ENCODE data around the gene TPO. TPM values are rescaled to one million over a fixed set of nuclear protein-coding genes. Genes with fewer than 3 reads are reported as not detected.

Gene TPO
- polyA plus RNA-seq, 1 donor from 2014 or later = not detected

- Histone ChIP-seq H3K27ac (ENCODE audit: low read length) (no peak overlapping the region), H3K4me2 (ENCODE audit: low read length) (no peak overlapping the region), H3F3A (ENCODE audit: insufficient read depth, low read length, poor library complexity, severe bottlenecking) (no peaks in the 10 kb centered on the region), H4K20me1 (ENCODE audit: insufficient read depth) (no peaks in the 10 kb centered on the region), H3K9ac (ENCODE audit: low read length) (no peak overlapping the region), H2AFZ (ENCODE audit: low read depth, low read length) (no peak overlapping the region), H3K9me3 (ENCODE audit: low read length) (no peaks in the 10 kb centered on the region), H3K9me2 (ENCODE audit: insufficient read depth, low read length) (no peaks in the 10 kb centered on the region), H3K79me2 (replicated peaks; ENCODE audit: insufficient read depth, low read length) (no peaks in the 10 kb centered on the region), H3K4me3 (ENCODE audit: low read length) (no peak overlapping the region), H3K36me3 (ENCODE audit: insufficient read depth, low read length) (no peaks in the 10 kb centered on the region), H3K27me3 (ENCODE audit: insufficient read depth, low read depth, low read length) (no peaks in the 10 kb centered on the region)
- TF ChIP-seq POLR2AphosphoS5 (IDR thresholded peaks at IDR 0.05) (no peak), MXI1 (conservative IDR thresholded peaks at IDR 0.05; ENCODE audit: poor library complexity, severe bottlenecking) (no peak), TAF1 (IDR thresholded peaks at IDR 0.05; ENCODE audit: low read depth) (no peak)
Measured at GRCh38 chr2:1552611-1553010, 139.3 kb downstream of the TPO start.

- Histone ChIP-seq H3K4me2 (ENCODE audit: low read length) (no peak overlapping the region), H3K9me2 (ENCODE audit: insufficient read depth, low read length) (no peaks in the 10 kb centered on the region), H4K20me1 (ENCODE audit: insufficient read depth) (no peaks in the 10 kb centered on the region), H3K79me2 (replicated peaks; ENCODE audit: insufficient read depth, low read length) (no peaks in the 10 kb centered on the region), H3K27me3 (ENCODE audit: insufficient read depth, low read depth, low read length) (no peaks in the 10 kb centered on the region), H3K27ac (ENCODE audit: low read length) (no peak overlapping the region), H3K4me3 (ENCODE audit: low read length) (no peak overlapping the region), H3K9ac (ENCODE audit: low read length) (no peak overlapping the region), H2AFZ (ENCODE audit: low read depth, low read length) (no peak overlapping the region), H3F3A (ENCODE audit: insufficient read depth, low read length, poor library complexity, severe bottlenecking) (no peaks in the 10 kb centered on the region), H3K36me3 (ENCODE audit: insufficient read depth, low read length) (no peaks in the 10 kb centered on the region), H3K9me3 (ENCODE audit: low read length) (no peaks in the 10 kb centered on the region)
- TF ChIP-seq EP300 (conservative IDR thresholded peaks at IDR 0.05; ENCODE audit: poor library complexity, severe bottlenecking) = no peak
- no peak for TF ChIP-seq CTCF (IDR thresholded peaks at IDR 0.05; ENCODE audit: poor library complexity, severe bottlenecking)
- no peak for TF ChIP-seq SMC3 (conservative IDR thresholded peaks at IDR 0.05; ENCODE audit: poor library complexity)
- TF ChIP-seq MXI1 (conservative IDR thresholded peaks at IDR 0.05; ENCODE audit: poor library complexity, severe bottlenecking) = no peak
- TF ChIP-seq RAD21 (conservative IDR thresholded peaks at IDR 0.05) = no peak
- no peak for TF ChIP-seq EZH2 (IDR thresholded peaks at IDR 0.05; ENCODE audit: borderline replicate concordance, insufficient read depth, low read length, poor library complexity, severe bottlenecking)
- TF ChIP-seq REST (IDR thresholded peaks at IDR 0.05; ENCODE audit: borderline replicate concordance) = no peak
- TF ChIP-seq TAF1 (IDR thresholded peaks at IDR 0.05; ENCODE audit: low read depth) = no peak
- no peak for TF ChIP-seq POLR2AphosphoS5 (IDR thresholded peaks at IDR 0.05)
Measured at GRCh38 chr2:1553671-1554295, 140.5 kb downstream of the TPO start.
